Body of pancreas (tissue), 4 donors: ENCODE data around the gene POLA2.

Source experiments
- POLR2A ChIP-seq, 3 donors: fragments of 450-650 bp; IDR thresholded peaks; one replicate each; pipeline ENCODE4 v1.6.1; 2016; ENCODE audit warnings: antibody characterized with exemption in 3 of 3, mild to moderate bottlenecking in 2 of 3
- TF ChIP-seq, protein P1 (sequence below), 7 experiments: fragments of 450-650 bp in 4 of 7; fragments of 200-600 bp in 3 of 7; sonication (generic) in 3 of 7; IDR thresholded peaks; one replicate each; pipeline ENCODE4 v1.5.1; 2016 to 2019; ENCODE audit warnings: antibody characterized with exemption in 7 of 7

DNA sequence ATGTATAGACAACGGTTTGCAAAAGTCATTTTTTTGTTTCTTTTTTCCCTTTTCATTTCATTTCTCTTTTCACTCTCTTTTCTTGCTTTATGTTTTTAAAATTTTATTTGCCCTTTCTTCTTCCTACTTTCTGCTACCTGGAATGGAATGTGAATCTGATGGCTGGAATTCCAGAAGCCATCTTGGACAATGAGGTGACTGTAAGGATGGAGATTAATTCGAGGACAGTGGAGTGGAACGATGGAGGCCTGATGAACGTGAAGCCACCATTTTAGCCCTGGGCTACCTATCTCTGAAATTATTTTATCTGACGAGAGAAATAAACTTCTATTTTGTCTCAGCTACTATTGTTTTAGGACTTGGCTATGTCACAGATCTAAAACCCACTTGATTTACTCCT, 2.8 kb upstream of the POLA2 start:
- TF ChIP-seq, protein P1, sequence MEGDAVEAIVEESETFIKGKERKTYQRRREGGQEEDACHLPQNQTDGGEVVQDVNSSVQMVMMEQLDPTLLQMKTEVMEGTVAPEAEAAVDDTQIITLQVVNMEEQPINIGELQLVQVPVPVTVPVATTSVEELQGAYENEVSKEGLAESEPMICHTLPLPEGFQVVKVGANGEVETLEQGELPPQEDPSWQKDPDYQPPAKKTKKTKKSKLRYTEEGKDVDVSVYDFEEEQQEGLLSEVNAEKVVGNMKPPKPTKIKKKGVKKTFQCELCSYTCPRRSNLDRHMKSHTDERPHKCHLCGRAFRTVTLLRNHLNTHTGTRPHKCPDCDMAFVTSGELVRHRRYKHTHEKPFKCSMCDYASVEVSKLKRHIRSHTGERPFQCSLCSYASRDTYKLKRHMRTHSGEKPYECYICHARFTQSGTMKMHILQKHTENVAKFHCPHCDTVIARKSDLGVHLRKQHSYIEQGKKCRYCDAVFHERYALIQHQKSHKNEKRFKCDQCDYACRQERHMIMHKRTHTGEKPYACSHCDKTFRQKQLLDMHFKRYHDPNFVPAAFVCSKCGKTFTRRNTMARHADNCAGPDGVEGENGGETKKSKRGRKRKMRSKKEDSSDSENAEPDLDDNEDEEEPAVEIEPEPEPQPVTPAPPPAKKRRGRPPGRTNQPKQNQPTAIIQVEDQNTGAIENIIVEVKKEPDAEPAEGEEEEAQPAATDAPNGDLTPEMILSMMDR (IDR thresholded peaks at IDR 0.05), result no peak
- no peak for TF ChIP-seq POLR2A (IDR thresholded peaks at IDR 0.05)
